MCF 10A (cell line): ENCODE data around the gene LHFPL2. TPM values are rescaled to one million over a fixed set of nuclear protein-coding genes. Genes with fewer than 3 reads are reported as not detected.

ENCODE experiments used
- BruUV-seq: library from RNA; stranded (reverse); fragments of 400-500 nt; replicated peaks from 2 replicates; lab custom pipeline; 2021; lab: Mats Ljungman, UMichigan
- CTCF ChIA-PET: fragments of 300-600 bp; sonication (Branson Sonifier 250); formaldehyde crosslinking; extraction: SDS; loops from one replicate; lab custom pipeline; 2021; ENCODE audit warnings: antibody characterized with exemption, inconsistent platforms; lab: Yijun Ruan, JAX
- POLR2A ChIA-PET: fragments of 300-600, 350-650 bp; sonication (Branson Sonifier 250); formaldehyde crosslinking; extraction: SDS; loops from one replicate; lab custom pipeline; 2020; ENCODE audit warnings: antibody characterized with exemption, inconsistent platforms; lab: Yijun Ruan, JAX
- DNase-seq: peaks from one replicate; pipeline ENCODE4 v3.0.0-alpha.2; 2018; ENCODE audit not compliant: unreplicated experiment
- H3K27ac Mint-ChIP-seq: one replicate; pipeline ENCODE4 v1.8.0; 2022; ENCODE audit warnings: mild to moderate bottlenecking, low read depth, mixed read lengths; ENCODE audit not compliant: unreplicated experiment
- H3K27me3 Mint-ChIP-seq: one replicate; pipeline ENCODE4 v1.8.0; 2022; ENCODE audit warnings: mixed read lengths; ENCODE audit not compliant: insufficient read depth, unreplicated experiment
- H3K36me3 Mint-ChIP-seq: one replicate; pipeline ENCODE4 v1.8.0; 2022; ENCODE audit warnings: mild to moderate bottlenecking, moderate library complexity, mixed read lengths; ENCODE audit not compliant: insufficient read depth, unreplicated experiment
- H3K4me1 Mint-ChIP-seq: one replicate; pipeline ENCODE4 v1.8.0; 2022; ENCODE audit warnings: mixed read lengths; ENCODE audit not compliant: insufficient read depth, unreplicated experiment
- H3K4me3 Mint-ChIP-seq: one replicate; pipeline ENCODE4 v1.8.0; 2022; ENCODE audit warnings: mild to moderate bottlenecking, moderate library complexity, mixed read lengths; ENCODE audit not compliant: unreplicated experiment
- H3K9me3 Mint-ChIP-seq: one replicate; pipeline ENCODE4 v1.8.0; 2022; ENCODE audit warnings: mixed read lengths; ENCODE audit not compliant: unreplicated experiment
- intact Hi-C: fragments of 100-400 bp; cut with micrococcal nuclease; formaldehyde crosslinking; loops from 2 replicates; pipeline ENCODE4 v1.14.1; 2022
- total RNA-seq: library from RNA; stranded (reverse); gene quantifications from 2 replicates; pipeline ENCODE4 v1.2.3, GENCODE V29; 2022
- TF ChIP-seq, protein P1 (sequence below): fragments of 200-600 bp; IDR thresholded peaks from one replicate; pipeline ENCODE4 v1.8.0; 2022; ENCODE audit warnings: antibody characterized with exemption, mild to moderate bottlenecking; ENCODE audit not compliant: unreplicated experiment

LHFPL2 gene
- total RNA-seq, 1 experiment from 2014 or later = 45.9 TPM

- intact Hi-C loops = no loop called here
- no TSS peak for BruUV-seq
- DNase-seq = no peak
- TF ChIP-seq, protein P1, sequence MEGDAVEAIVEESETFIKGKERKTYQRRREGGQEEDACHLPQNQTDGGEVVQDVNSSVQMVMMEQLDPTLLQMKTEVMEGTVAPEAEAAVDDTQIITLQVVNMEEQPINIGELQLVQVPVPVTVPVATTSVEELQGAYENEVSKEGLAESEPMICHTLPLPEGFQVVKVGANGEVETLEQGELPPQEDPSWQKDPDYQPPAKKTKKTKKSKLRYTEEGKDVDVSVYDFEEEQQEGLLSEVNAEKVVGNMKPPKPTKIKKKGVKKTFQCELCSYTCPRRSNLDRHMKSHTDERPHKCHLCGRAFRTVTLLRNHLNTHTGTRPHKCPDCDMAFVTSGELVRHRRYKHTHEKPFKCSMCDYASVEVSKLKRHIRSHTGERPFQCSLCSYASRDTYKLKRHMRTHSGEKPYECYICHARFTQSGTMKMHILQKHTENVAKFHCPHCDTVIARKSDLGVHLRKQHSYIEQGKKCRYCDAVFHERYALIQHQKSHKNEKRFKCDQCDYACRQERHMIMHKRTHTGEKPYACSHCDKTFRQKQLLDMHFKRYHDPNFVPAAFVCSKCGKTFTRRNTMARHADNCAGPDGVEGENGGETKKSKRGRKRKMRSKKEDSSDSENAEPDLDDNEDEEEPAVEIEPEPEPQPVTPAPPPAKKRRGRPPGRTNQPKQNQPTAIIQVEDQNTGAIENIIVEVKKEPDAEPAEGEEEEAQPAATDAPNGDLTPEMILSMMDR = no peak
- Mint-ChIP-seq H3K9me3 (no peaks in the 10 kb centered on the region), H3K27ac (no peak overlapping the region), H3K4me3 (no peak overlapping the region), H3K36me3 (peaks cover 11% of the 10 kb centered on the region), H3K27me3 (no peaks in the 10 kb centered on the region), H3K4me1 (peaks cover 36% of the 10 kb centered on the region)
- ChIA-PET POLR2A (interaction anchor here (0.7 to 2.0 kb wide), 6 partner anchors 8 to 465 kb away, joined by 3 to 8 read pairs (median 4); no protein-coding TSS in a partner anchor), CTCF (interaction anchor here (0.6 to 1.2 kb wide), 3 partner anchors 10 to 53 kb away, joined by 3 to 5 read pairs (median 3); no protein-coding TSS in a partner anchor)
Measured at GRCh38 chr5:78587081-78587774, 61.3 kb downstream of the LHFPL2 start.

GRCh38 chr5:78586251-78586650 lies 62.3 kb downstream of the LHFPL2 start:
- TF ChIP-seq, protein P1 = no peak
- ChIA-PET POLR2A (interaction anchor here (1.0 to 2.0 kb wide), 9 partner anchors 9 to 81 kb away, joined by 3 to 8 read pairs (median 3); no protein-coding TSS in a partner anchor), CTCF (interaction anchor here (0.7 to 1.0 kb wide), 3 partner anchors 9 to 374 kb away, joined by 3 read pairs; no protein-coding TSS in a partner anchor)
- Mint-ChIP-seq H3K27ac (peak overlapping the region; percentile 37), H3K9me3 (no peaks in the 10 kb centered on the region), H3K4me1 (peaks cover 29% of the 10 kb centered on the region), H3K4me3 (peak overlapping the region; percentile 52), H3K36me3 (peaks cover 11% of the 10 kb centered on the region), H3K27me3 (no peaks in the 10 kb centered on the region)
- no TSS peak for BruUV-seq
- intact Hi-C loops = no loop called here
- DNase-seq = peak; percentile 97

- TF ChIP-seq, protein P1 = no peak
- ChIA-PET POLR2A (interaction anchor here (1.1 to 2.2 kb wide), 4 partner anchors 8 to 61 kb away, joined by 3 to 7 read pairs (median 4); no protein-coding TSS in a partner anchor), CTCF (interaction anchor here (0.7 kb wide), 1 partner anchor 9 kb away, joined by 3 read pairs; no protein-coding TSS in a partner anchor)
- Mint-ChIP-seq H3K27ac (peak overlapping the region; percentile 82), H3K4me1 (peaks cover 22% of the 10 kb centered on the region), H3K27me3 (no peaks in the 10 kb centered on the region), H3K36me3 (peaks cover 32% of the 10 kb centered on the region), H3K9me3 (no peaks in the 10 kb centered on the region), H3K4me3 (no peak overlapping the region)
- BruUV-seq = no TSS peak
- no peak for DNase-seq
- intact Hi-C loops = no loop called here
Measured at GRCh38 chr5:78578015-78578414, 70.6 kb downstream of the LHFPL2 start.
